ENCODE results near the gene FOXD1. TPM values are rescaled to one million over a fixed set of nuclear protein-coding genes. Genes with fewer than 3 reads are reported as not detected.
A peak's percentile ranks its signal among the peaks of the same experiment; 100 is the strongest.

FOXD1 gene
- total RNA-seq, 4 donors from 2014 or later, result 1.7 to 22.7 (median 4.5) TPM

DNA sequence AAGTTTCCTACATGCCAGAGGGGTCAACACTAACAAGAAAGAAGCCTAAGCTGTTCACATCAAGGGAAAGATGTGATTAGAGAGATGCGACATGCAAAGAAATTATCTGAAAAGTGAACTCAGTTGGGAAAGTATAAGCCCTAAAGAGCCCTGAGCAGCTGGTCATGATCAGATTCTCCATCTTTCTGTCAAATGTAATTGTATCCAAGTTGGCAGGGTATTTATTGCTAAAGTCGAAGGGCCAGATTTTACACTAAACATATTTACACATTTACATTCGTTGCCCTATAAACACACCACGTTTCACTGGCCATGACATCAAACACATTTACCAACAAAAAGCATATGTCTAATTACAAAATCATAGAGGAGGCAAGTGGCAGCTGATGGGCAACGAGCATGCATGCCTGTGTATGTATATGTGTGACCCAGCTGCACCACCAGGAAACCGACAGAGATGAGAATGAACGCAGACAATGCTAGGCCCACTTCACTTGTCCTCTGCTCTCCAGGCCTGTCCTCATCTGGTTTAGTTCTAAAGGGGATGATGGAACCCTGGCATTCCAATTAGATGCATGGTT is 6.3 kb downstream of the FOXD1 start:
- Histone ChIP-seq H3K27ac (no peak overlapping the region), H3K27me3 (peaks cover 0 to 55% of the 10 kb centered on the region in 2 donors), H3K4me3 (no peak overlapping the region), H3K9me3 (no peaks in the 10 kb centered on the region), H3K4me1 (peaks cover 0 to 12% (median 4%) of the 10 kb centered on the region in 4 donors), H3K36me3 (no peaks in the 10 kb centered on the region)
- no peak for TF ChIP-seq POLR2A (IDR thresholded peaks at IDR 0.05)
- TF ChIP-seq, protein P1, sequence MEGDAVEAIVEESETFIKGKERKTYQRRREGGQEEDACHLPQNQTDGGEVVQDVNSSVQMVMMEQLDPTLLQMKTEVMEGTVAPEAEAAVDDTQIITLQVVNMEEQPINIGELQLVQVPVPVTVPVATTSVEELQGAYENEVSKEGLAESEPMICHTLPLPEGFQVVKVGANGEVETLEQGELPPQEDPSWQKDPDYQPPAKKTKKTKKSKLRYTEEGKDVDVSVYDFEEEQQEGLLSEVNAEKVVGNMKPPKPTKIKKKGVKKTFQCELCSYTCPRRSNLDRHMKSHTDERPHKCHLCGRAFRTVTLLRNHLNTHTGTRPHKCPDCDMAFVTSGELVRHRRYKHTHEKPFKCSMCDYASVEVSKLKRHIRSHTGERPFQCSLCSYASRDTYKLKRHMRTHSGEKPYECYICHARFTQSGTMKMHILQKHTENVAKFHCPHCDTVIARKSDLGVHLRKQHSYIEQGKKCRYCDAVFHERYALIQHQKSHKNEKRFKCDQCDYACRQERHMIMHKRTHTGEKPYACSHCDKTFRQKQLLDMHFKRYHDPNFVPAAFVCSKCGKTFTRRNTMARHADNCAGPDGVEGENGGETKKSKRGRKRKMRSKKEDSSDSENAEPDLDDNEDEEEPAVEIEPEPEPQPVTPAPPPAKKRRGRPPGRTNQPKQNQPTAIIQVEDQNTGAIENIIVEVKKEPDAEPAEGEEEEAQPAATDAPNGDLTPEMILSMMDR (IDR thresholded peaks at IDR 0.05), result no peak
- DNase-seq, result no peak

DNA sequence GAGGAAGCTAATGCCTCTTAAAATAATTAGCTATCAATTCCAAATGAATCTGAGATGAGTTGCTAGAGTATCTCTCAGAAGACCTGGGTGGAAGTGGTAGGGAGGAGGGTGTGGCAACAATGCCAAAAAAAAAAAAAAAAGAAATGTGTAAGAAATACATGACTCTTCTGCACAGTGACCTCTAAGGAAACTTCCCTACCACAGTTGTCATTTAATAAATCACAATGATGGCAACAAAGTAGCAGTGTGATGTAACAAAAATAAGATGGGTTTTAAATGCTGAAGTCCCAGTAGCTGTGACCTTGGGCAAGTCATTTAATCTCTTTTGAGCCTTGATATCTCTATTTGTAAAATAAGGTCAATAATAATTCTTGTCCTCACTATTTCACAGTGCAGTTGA is 7.2 kb downstream of the FOXD1 start:
- Histone ChIP-seq H3K27me3 (peaks cover 0 to 59% of the 10 kb centered on the region in 2 donors), H3K4me1 (peaks cover 0 to 17% (median 6%) of the 10 kb centered on the region in 4 donors), H3K27ac (no peak overlapping the region), H3K9me3 (no peaks in the 10 kb centered on the region), H3K4me3 (no peak overlapping the region), H3K36me3 (no peaks in the 10 kb centered on the region)
- no peak for DNase-seq
- TF ChIP-seq, protein P1 (IDR thresholded peaks at IDR 0.05), result no peak
- TF ChIP-seq POLR2A (IDR thresholded peaks at IDR 0.05), result no peak

DNA sequence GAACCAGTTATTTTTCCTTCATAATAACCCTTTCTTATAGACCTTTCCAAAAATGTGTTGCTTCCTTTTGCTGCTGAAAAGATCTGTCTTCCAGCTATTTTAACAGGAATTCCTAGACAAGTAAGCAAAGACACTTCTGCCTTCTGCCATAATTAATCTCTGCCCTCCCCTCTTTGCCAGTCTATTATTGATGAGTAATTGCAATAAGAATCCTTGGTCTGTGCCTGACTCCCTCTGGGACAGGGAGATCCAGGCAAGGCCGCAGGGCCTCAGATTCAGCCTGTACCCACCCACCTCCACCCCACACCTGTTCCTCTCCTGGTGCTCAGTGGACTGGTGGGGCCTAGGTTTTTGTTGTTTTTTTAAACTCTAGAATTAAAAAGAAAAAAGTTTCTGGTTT is 8.3 kb downstream of the FOXD1 start:
- peaks cover 0 to 21% (median 6%) of the 10 kb centered on the region in 4 donors for H3K4me1 ChIP-seq
- H3K9me3 ChIP-seq, result no peaks in the 10 kb centered on the region
- no peak for DNase-seq
- TF ChIP-seq, protein P1 (IDR thresholded peaks at IDR 0.05), result no peak
- no peak for TF ChIP-seq POLR2A (IDR thresholded peaks at IDR 0.05)
- no peak overlapping the region for H3K27ac ChIP-seq
- no peak overlapping the region for H3K4me3 ChIP-seq
- H3K27me3 ChIP-seq, result peaks cover 0 to 54% of the 10 kb centered on the region in 2 donors
- no peaks in the 10 kb centered on the region for H3K36me3 ChIP-seq

DNA sequence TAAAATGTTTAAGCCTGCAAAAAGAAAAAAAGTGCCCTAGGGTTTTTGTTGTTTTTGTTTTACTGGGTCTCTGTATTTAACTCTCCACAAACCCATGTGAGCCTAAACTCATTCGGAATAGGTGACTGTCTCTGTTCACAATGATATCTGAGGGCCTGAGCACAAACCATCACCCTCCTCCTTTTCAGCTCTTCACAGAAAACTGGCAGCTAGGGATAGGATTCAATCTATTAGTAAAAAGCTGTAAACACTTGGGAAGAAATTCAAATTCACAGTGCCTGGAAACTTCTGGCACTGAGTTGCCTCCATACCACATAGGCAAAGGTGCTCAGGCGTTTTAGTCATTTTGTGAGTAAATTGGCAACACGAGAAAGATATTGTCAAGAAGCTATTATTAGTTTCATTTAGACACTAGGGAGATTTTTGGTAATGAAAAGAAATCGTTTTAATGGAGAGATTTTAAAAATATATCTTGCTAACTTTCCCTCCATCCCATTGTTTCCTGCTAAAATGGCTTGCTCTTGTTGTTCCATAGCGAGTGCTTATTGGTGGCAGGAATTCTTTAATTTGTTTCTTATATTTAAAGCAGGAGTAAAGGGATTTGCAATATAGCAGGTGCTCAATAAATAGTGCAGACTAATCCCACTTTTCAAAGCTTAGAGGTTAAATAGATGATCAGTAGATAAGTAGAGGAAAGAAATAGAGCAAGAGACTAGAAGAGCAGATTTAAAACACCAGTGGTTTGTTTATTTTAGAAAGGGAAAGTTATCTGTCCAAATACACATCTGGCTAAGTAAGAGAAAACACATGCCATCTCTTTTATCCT is 9.7 kb downstream of the FOXD1 start:
- H3K4me3 ChIP-seq, result no peak overlapping the region
- H3K4me1 ChIP-seq, result peaks cover 0 to 21% (median 6%) of the 10 kb centered on the region in 4 donors
- DNase-seq, result no peak
- H3K36me3 ChIP-seq, result no peaks in the 10 kb centered on the region
- no peaks in the 10 kb centered on the region for H3K9me3 ChIP-seq
- H3K27ac ChIP-seq, result no peak overlapping the region
- TF ChIP-seq, protein P1 (IDR thresholded peaks at IDR 0.05), result no peak
- no peak for TF ChIP-seq POLR2A (IDR thresholded peaks at IDR 0.05)
- peaks cover 0 to 40% of the 10 kb centered on the region in 2 donors for H3K27me3 ChIP-seq

DNA sequence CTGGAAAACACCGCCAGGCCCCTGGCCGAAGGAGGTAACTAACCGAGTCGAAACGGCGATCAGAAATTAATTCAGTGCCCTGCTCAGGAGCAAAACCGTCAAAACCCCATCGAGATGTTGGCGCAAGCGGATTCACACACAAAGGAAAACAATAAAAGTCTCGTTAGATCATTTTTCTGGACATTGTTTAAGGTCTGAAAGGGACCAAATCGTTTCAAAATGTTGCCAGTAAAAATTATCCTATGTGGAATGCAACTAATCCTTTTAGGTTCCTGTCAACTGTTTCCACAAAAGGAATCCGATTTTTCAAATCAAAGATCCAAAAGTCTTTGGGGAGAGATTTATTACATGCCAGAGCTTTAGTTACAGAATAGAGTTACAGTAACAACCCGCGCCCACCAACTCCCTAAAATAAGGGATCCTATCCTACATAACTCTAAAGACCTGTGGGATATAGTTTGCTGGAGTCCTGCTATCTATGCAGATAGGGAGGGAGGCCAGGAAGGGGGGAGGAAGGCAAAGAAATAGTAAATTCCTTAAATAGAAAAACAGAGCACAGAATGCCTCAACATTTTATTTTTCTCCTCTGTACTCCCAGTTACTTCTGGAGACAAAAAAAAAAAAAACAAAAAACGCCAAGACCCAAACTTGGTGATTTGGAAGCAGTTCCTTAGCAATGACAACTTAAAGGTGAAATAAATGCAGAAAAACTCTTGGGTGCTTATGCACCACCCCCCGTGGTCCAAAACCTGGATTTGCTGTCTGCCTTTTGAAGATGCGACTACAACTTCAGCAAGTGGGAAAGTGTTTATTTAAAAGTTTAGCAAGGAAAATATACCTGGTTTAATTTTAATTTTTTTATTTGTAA is 10.6 kb downstream of the FOXD1 start:
- no peaks in the 10 kb centered on the region for H3K36me3 ChIP-seq
- DNase-seq, result no peak
- peaks cover 0 to 21% (median 6%) of the 10 kb centered on the region in 4 donors for H3K4me1 ChIP-seq
- TF ChIP-seq, protein P1 (IDR thresholded peaks at IDR 0.05), result no peak
- no peak for TF ChIP-seq POLR2A (IDR thresholded peaks at IDR 0.05)
- H3K27ac ChIP-seq, result peak overlapping the region in 3 of 4 donors; percentile 50 to 79 (median 70)
- H3K9me3 ChIP-seq, result no peaks in the 10 kb centered on the region
- peaks cover 0 to 33% of the 10 kb centered on the region in 2 donors for H3K27me3 ChIP-seq
- peak overlapping the region in 2 of 4 donors; percentile 52 to 53 for H3K4me3 ChIP-seq
